22Rv1 (cell line): ENCODE data around the gene TMEM37.

ENCODE experiments used
- CTCF ChIP-seq: fragments of 450-650 bp; IDR thresholded peaks from 2 replicates; pipeline ENCODE4 v1.5.1; 2017; ENCODE audit warnings: mild to moderate bottlenecking
- ZFX ChIP-seq: fragments of 450-650 bp; IDR thresholded peaks from 2 replicates; pipeline ENCODE4 v1.6.1; 2017; ENCODE audit warnings: antibody characterized with exemption, borderline replicate concordance

GRCh38 chr2:119430023-119430498, 1.6 kb upstream of the TMEM37 start:
- TF ChIP-seq CTCF (no peak), ZFX (no peak)
